ENCODE measurements around the gene ELAVL1. TPM values are rescaled to one million over a fixed set of nuclear protein-coding genes. Genes with fewer than 3 reads are reported as not detected.
"Not testable (repeated sequence)": the region's sequence is repeated elsewhere in the genome, so short reads cannot be mapped to it uniquely, and the experiment has no call there.

Gene ELAVL1
- total RNA-seq, 2 donors from 2014 or later = 31.0 to 37.4 TPM

DNA sequence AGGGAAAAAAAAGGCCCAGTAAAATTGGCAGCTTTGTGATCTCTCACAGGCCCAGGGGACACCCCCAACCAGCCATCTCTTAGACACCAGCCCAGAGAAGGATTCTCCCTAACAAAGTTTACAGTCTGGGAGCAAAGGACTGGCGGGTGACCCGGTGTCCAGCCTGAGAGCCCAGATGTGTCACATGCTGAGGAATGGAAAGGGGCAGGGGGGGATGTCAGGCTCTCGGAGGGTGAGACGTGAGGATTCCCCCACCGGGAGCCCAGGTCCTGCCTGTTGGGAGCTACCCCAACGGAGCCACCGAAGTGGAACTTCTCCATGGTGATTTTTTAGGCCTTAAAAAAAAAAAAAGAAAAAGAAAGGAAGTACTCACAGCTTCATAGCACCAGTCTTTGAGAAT is 74.7 kb downstream of the ELAVL1 start:
- Histone ChIP-seq H3K27ac (no peak overlapping the region), H3K36me3 (peaks cover 55% of the 10 kb centered on the region), H3K27me3 (no peaks in the 10 kb centered on the region), H3K4me1 (peaks cover 0 to 38% of the 10 kb centered on the region in 2 donors), H3K4me3 (no peak overlapping the region), H3K9me3 (no peaks in the 10 kb centered on the region)
- TF ChIP-seq, protein P1, sequence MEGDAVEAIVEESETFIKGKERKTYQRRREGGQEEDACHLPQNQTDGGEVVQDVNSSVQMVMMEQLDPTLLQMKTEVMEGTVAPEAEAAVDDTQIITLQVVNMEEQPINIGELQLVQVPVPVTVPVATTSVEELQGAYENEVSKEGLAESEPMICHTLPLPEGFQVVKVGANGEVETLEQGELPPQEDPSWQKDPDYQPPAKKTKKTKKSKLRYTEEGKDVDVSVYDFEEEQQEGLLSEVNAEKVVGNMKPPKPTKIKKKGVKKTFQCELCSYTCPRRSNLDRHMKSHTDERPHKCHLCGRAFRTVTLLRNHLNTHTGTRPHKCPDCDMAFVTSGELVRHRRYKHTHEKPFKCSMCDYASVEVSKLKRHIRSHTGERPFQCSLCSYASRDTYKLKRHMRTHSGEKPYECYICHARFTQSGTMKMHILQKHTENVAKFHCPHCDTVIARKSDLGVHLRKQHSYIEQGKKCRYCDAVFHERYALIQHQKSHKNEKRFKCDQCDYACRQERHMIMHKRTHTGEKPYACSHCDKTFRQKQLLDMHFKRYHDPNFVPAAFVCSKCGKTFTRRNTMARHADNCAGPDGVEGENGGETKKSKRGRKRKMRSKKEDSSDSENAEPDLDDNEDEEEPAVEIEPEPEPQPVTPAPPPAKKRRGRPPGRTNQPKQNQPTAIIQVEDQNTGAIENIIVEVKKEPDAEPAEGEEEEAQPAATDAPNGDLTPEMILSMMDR (IDR thresholded peaks at IDR 0.05) = no peak
- DNase-seq (ENCODE audit: low spot score) = no peak

DNA sequence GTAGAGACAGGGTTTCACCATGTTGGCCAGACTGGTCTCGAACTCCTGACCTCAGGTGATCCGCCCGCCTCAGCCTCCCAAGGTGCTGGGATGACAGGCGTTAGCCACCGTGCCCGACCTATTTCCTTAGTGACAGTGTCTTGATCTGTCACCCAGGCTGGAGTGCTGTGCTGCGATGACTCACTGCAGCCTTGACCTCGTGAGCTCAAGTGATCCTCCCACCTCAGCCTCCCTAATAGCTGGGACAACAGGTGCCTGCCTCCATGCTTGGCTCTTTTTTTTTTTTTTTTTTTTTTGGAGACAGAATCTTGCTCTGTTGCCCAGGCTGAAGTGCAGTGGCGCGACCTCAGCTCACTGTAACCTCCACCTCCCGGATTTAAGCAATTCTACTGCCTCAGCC is 75.4 kb downstream of the ELAVL1 start:
- Histone ChIP-seq H3K4me1 (peaks cover 0 to 45% of the 10 kb centered on the region in 2 donors), H3K36me3 (peaks cover 47% of the 10 kb centered on the region)
- not testable (repeated sequence) for H3K27me3 ChIP-seq; H3K9me3 ChIP-seq; DNase-seq (ENCODE audit: low spot score); H3K4me3 ChIP-seq; H3K27ac ChIP-seq

GRCh38 chr19:7928741-7929701 is 76.4 kb downstream of the ELAVL1 start:
- Histone ChIP-seq H3K27me3 (no peaks in the 10 kb centered on the region), H3K9me3 (no peaks in the 10 kb centered on the region), H3K4me3 (peak overlapping the region in 1 of 2 donors; percentile 4), H3K4me1 (peaks cover 0 to 51% of the 10 kb centered on the region in 2 donors), H3K36me3 (peaks cover 37% of the 10 kb centered on the region), H3K27ac (peak overlapping the region; percentile 77 to 78)
- DNase-seq (ENCODE audit: low spot score) = no peak
- TF ChIP-seq, protein P1 (IDR thresholded peaks at IDR 0.05) = peak in 1 of 2 donors; percentile 24

- DNase-seq (ENCODE audit: low spot score) = no peak
- Histone ChIP-seq H3K36me3 (peaks cover 30% of the 10 kb centered on the region), H3K4me3 (peak overlapping the region in 1 of 2 donors; percentile 4), H3K9me3 (no peaks in the 10 kb centered on the region), H3K4me1 (peaks cover 0 to 51% of the 10 kb centered on the region in 2 donors), H3K27me3 (no peaks in the 10 kb centered on the region), H3K27ac (peak overlapping the region; percentile 77 to 78)
- TF ChIP-seq, protein P1 (IDR thresholded peaks at IDR 0.05) = no peak
These were observed 77.1 kb downstream of the ELAVL1 start for GRCh38 chr19:7928334-7928706.

DNA sequence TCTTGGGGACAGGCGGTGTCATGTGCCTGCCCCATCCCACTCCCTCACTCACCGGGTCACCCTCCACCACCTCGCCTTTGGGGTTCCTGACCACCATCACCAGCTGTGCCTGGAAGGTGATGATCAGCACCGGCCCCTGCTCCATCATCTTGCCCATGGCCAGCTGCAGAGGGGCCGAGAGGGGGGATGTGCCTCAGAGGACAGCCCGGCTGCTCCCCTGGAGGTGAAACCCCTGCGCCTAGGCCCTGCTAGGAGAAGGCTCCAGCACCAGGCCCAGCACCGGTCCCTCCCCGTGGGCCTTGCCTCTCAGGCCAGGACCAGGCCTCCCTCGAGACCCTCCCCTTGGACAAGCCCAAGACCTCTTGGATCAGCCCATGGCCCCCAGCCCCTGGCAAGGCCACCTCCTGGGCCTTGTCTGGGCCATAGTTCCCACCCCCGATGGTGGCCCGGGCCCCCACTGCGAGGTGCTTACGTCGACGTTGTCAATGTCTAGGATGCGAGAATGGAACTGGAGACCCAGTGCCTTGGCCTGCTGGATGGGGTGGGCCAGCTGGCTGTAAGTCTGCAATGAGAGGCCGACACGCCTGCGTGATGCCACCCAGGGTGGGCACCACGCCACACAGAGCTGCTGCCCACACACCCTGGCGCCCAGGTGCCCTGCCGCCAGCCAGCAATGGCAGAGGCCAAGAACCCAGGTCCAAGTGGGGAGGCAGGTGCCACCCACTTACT is 77.7 kb downstream of the ELAVL1 start:
- Histone ChIP-seq H3K9me3 (no peaks in the 10 kb centered on the region), H3K27me3 (no peaks in the 10 kb centered on the region)
- DNase-seq (ENCODE audit: low spot score) = no peak

More for the DNA sequence above, 77.7 kb downstream of the ELAVL1 start:
- TF ChIP-seq, protein P1 (IDR thresholded peaks at IDR 0.05) = no peak
- no peak overlapping the region for H3K4me3 ChIP-seq
- H3K4me1 ChIP-seq = peaks cover 0 to 51% of the 10 kb centered on the region in 2 donors
- H3K36me3 ChIP-seq = peaks cover 29% of the 10 kb centered on the region
- peak overlapping the region; percentile 77 to 78 for H3K27ac ChIP-seq

Data from right atrium auricular region (tissue), 2 donors.